HepG2 (cell line): Measurements from ENCODE around the gene MEIOB. TPM values are rescaled to one million over a fixed set of nuclear protein-coding genes. Genes with fewer than 3 reads are reported as not detected.

Experiments used
- AGO1 ChIP-seq: fragments of 200-400 bp; formaldehyde crosslinking; IDR thresholded peaks from 2 replicates; pipeline ENCODE4 v1.6.1; 2017; ENCODE audit warnings: mild to moderate bottlenecking, low read depth, low read length, moderate library complexity; ENCODE audit not compliant: poor library complexity, severe bottlenecking
- ATM ChIP-seq: fragments of 450-650 bp; IDR thresholded peaks from 2 replicates; pipeline ENCODE4 v1.7.1; 2017; ENCODE audit warnings: mild to moderate bottlenecking, borderline replicate concordance
- FOXA1 ChIP-seq, 2 experiments: fragments of 450-650 bp in 1 of 2; sonication (generic) in 1 of 2; formaldehyde crosslinking in 1 of 2; IDR thresholded peaks; 2 replicates each; pipeline versions ENCODE4 v1.4.0 to v1.6.1; 2016 to 2020; ENCODE audit warnings: missing genetic modification reagents in 1 of 2
- GZF1 ChIP-seq: sonication (generic); formaldehyde crosslinking; IDR thresholded peaks from 2 replicates; pipeline ENCODE4 v1.5.1; 2020; ENCODE audit warnings: mild to moderate bottlenecking, missing genetic modification reagents
- KAT2B ChIP-seq: fragments of 150-350 bp; IDR thresholded peaks from 2 replicates; pipeline ENCODE4 v1.6.1; 2014; ENCODE audit warnings: low read depth, low read length, borderline replicate concordance
- NKX3-1 ChIP-seq: sonication (generic); formaldehyde crosslinking; IDR thresholded peaks from 2 replicates; pipeline ENCODE4 v1.5.0; 2020; ENCODE audit warnings: missing genetic modification reagents
- ONECUT2 ChIP-seq: sonication (generic); formaldehyde crosslinking; IDR thresholded peaks from 2 replicates; pipeline ENCODE4 v1.4.0; 2020; ENCODE audit warnings: missing genetic modification reagents
- POLR2G ChIP-seq: fragments of 200-400 bp; formaldehyde crosslinking; IDR thresholded peaks from 2 replicates; pipeline ENCODE4 v1.6.1; 2018; ENCODE audit warnings: mild to moderate bottlenecking, low read depth, low read length, moderate library complexity
- SP2 ChIP-seq: sonication (generic); formaldehyde crosslinking; IDR thresholded peaks from 2 replicates; pipeline ENCODE4 v1.5.1; 2020; ENCODE audit warnings: mild to moderate bottlenecking, missing genetic modification reagents
- SP5 ChIP-seq: IDR thresholded peaks from 2 replicates; pipeline ENCODE4 v1.6.1; 2016; ENCODE audit warnings: low read depth, borderline replicate concordance
- TAF1 ChIP-seq: sonication (generic); formaldehyde crosslinking; IDR thresholded peaks from 2 replicates; pipeline ENCODE4 v1.4.0; 2020; ENCODE audit warnings: missing genetic modification reagents
- THYN1 ChIP-seq: sonication (generic); formaldehyde crosslinking; IDR thresholded peaks from 2 replicates; pipeline ENCODE4 v1.8.1; 2023; ENCODE audit warnings: low read depth, mild to moderate bottlenecking, moderate library complexity, missing genetic modification reagents, borderline replicate concordance
- ZBTB1 ChIP-seq: sonication (generic); formaldehyde crosslinking; IDR thresholded peaks from 2 replicates; pipeline ENCODE4 v1.4.0; 2020; ENCODE audit warnings: missing genetic modification reagents, borderline replicate concordance
- ZKSCAN5 ChIP-seq: sonication (generic); formaldehyde crosslinking; IDR thresholded peaks from 2 replicates; pipeline ENCODE4 v1.5.1; 2020; ENCODE audit warnings: mild to moderate bottlenecking, missing genetic modification reagents
- ZNF260 ChIP-seq: sonication (generic); formaldehyde crosslinking; IDR thresholded peaks from 2 replicates; pipeline ENCODE4 v1.4.0; 2020; ENCODE audit warnings: missing genetic modification reagents, low read depth, mild to moderate bottlenecking, borderline replicate concordance
- ZNF382 ChIP-seq: sonication (generic); formaldehyde crosslinking; IDR thresholded peaks from 2 replicates; pipeline ENCODE4 v1.5.0; 2020; ENCODE audit warnings: missing genetic modification reagents, mild to moderate bottlenecking, borderline replicate concordance
- polyA plus RNA-seq, 8 experiments: library from polyadenylated mRNA; depleted of rRNA in 3 of 8; stranded (reverse) in 7 of 8; unstranded in 1 of 8; fragments of >200 nt; fragmentation: Illumina TruSeq in 4 of 8; extraction: Trizol in 4 of 8; gene quantifications; 2 replicates each; pipeline versions ENCODE4 v1.2.1 to v1.2.3, GENCODE V29; 2011 to 2016; ENCODE audit warnings: low read depth in 4 of 8, missing spikeins in 1 of 8, mixed read lengths in 1 of 8; ENCODE audit not compliant: insufficient read depth in 1 of 8
- total RNA-seq, 5 experiments: library from RNA; depleted of rRNA; stranded (reverse); fragments of >200 nt; fragmentation: Illumina TruSeq; extraction: Trizol; gene quantifications; 2 replicates each; pipeline ENCODE4 v1.2.3, GENCODE V29; 2016; ENCODE audit warnings: low read depth in 1 of 5
- TF ChIP-seq, protein P1 (sequence below): sonication (generic); formaldehyde crosslinking; IDR thresholded peaks from 2 replicates; pipeline ENCODE4 v1.4.0; 2020; ENCODE audit warnings: missing genetic modification reagents
- TF ChIP-seq, protein P2 (sequence below): sonication (generic); formaldehyde crosslinking; IDR thresholded peaks from 2 replicates; pipeline ENCODE4 v1.8.0; 2022; ENCODE audit warnings: low read depth, missing genetic modification reagents
- TF ChIP-seq, protein P3 (sequence below): sonication (generic); formaldehyde crosslinking; IDR thresholded peaks from 2 replicates; pipeline ENCODE4 v1.8.0; 2022; ENCODE audit warnings: missing genetic modification reagents, low read depth, mild to moderate bottlenecking, borderline replicate concordance
- TF ChIP-seq, protein P4 (sequence below): sonication (generic); formaldehyde crosslinking; IDR thresholded peaks from 2 replicates; pipeline ENCODE4 v1.5.0; 2020; ENCODE audit warnings: missing genetic modification reagents, mild to moderate bottlenecking, borderline replicate concordance
- TF ChIP-seq, protein P5 (sequence below): sonication (generic); formaldehyde crosslinking; conservative IDR thresholded peaks from 2 replicates; pipeline ENCODE4 v1.4.0; 2020; ENCODE audit warnings: missing genetic modification reagents
- TF ChIP-seq, protein P6 (sequence below): sonication (generic); formaldehyde crosslinking; conservative IDR thresholded peaks from 2 replicates; pipeline ENCODE4 v1.4.0; 2020; ENCODE audit warnings: missing genetic modification reagents

The MEIOB gene
- total and polyA plus RNA-seq, 2 of the 13 experiments (the other 11 are each of a cell fraction or from before 2014, with no cell fraction given) = 0.17 TPM; not detected in 1

DNA sequence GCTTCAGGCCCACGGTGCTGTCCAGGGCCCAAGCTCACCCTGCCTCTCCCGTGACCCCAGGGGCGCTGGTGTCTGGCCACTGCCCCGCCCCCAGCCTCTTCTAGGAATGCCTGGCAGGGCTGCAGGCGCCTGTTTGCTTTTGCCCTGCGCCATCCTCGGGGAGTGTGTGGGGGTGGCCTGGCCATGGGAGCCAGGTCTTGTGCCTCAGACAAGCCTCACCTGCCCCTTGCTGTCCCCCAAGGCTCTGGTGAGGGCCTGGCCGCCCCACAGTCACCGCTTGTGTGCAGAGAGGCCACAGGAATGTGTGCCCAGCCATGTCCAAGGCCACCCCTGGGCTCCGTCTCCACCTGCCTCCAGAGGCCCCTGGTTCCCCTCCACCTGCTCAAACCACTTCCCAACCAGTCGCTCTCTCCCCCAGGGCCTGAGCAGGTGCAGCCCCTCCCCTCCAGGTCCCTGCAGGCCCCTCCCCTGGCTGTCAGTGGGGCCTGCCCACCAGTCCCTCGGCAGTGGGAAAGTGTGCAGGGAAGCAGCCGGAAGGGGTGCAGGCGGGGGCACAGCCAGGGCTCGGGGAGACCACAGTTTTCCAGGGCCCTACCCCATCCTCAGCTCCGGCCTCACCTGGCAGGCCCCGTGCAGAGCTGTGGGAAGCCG lies 77.6 kb downstream of the MEIOB start (continued):
- TF ChIP-seq, protein P1, sequence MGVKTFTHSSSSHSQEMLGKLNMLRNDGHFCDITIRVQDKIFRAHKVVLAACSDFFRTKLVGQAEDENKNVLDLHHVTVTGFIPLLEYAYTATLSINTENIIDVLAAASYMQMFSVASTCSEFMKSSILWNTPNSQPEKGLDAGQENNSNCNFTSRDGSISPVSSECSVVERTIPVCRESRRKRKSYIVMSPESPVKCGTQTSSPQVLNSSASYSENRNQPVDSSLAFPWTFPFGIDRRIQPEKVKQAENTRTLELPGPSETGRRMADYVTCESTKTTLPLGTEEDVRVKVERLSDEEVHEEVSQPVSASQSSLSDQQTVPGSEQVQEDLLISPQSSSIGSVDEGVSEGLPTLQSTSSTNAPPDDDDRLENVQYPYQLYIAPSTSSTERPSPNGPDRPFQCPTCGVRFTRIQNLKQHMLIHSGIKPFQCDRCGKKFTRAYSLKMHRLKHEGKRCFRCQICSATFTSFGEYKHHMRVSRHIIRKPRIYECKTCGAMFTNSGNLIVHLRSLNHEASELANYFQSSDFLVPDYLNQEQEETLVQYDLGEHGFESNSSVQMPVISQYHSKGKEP (CRISPR knock-in tag) = no peak
- TF ChIP-seq ATM (no peak), POLR2G (no peak; the same call in 1 of the 2 replicates), SP5 (CRISPR knock-in tag) (peak; percentile 84), TAF1 (CRISPR knock-in tag) (no peak; the same call in 1 of the 2 replicates), ZBTB1 (CRISPR knock-in tag) (no peak), NKX3-1 (CRISPR knock-in tag) (no peak), FOXA1 (IDR thresholded peaks at IDR 0.05) (no peak), FOXA1 (CRISPR knock-in tag; IDR thresholded peaks at IDR 0.05) (peak; percentile 85), SP2 (CRISPR knock-in tag) (0 out of 2 replicates have a peak, but pooled peaks have one; percentile 38), GZF1 (CRISPR knock-in tag) (no peak), AGO1 (peak; percentile 23), ZNF382 (CRISPR knock-in tag) (no peak), KAT2B (no peak), ONECUT2 (no peak), ZKSCAN5 (CRISPR knock-in tag) (no peak), ZNF260 (no peak), THYN1 (CRISPR knock-in tag) (no peak)
- TF ChIP-seq, protein P2, sequence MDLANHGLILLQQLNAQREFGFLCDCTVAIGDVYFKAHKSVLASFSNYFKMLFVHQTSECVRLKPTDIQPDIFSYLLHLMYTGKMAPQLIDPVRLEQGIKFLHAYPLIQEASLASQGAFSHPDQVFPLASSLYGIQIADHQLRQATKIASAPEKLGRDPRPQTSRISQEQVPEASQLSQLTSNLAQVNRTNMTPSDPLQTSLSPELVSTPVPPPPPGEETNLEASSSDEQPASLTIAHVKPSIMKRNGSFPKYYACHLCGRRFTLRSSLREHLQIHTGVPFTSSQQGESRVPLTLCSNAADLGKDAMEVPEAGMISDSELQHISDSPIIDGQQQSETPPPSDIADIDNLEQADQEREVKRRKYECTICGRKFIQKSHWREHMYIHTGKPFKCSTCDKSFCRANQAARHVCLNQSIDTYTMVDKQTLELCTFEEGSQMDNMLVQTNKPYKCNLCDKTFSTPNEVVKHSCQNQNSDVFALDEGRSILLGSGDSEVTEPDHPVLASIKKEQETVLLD (CRISPR knock-in tag) = no peak
- TF ChIP-seq, protein P3, sequence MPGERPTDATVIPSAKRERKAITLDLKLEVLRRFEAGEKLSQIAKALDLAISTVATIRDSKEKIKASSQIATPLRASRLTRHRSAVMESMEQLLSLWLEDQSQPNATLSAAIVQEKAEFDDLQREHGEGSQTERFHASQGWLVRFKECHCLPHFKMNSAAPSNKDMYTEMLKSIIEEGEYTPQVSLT (CRISPR knock-in tag) = no peak
- TF ChIP-seq, protein P4, sequence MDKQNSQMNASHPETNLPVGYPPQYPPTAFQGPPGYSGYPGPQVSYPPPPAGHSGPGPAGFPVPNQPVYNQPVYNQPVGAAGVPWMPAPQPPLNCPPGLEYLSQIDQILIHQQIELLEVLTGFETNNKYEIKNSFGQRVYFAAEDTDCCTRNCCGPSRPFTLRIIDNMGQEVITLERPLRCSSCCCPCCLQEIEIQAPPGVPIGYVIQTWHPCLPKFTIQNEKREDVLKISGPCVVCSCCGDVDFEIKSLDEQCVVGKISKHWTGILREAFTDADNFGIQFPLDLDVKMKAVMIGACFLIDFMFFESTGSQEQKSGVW (CRISPR knock-in tag) = no peak
- TF ChIP-seq, protein P5, sequence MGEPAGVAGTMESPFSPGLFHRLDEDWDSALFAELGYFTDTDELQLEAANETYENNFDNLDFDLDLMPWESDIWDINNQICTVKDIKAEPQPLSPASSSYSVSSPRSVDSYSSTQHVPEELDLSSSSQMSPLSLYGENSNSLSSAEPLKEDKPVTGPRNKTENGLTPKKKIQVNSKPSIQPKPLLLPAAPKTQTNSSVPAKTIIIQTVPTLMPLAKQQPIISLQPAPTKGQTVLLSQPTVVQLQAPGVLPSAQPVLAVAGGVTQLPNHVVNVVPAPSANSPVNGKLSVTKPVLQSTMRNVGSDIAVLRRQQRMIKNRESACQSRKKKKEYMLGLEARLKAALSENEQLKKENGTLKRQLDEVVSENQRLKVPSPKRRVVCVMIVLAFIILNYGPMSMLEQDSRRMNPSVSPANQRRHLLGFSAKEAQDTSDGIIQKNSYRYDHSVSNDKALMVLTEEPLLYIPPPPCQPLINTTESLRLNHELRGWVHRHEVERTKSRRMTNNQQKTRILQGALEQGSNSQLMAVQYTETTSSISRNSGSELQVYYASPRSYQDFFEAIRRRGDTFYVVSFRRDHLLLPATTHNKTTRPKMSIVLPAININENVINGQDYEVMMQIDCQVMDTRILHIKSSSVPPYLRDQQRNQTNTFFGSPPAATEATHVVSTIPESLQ = no peak
- TF ChIP-seq, protein P6, sequence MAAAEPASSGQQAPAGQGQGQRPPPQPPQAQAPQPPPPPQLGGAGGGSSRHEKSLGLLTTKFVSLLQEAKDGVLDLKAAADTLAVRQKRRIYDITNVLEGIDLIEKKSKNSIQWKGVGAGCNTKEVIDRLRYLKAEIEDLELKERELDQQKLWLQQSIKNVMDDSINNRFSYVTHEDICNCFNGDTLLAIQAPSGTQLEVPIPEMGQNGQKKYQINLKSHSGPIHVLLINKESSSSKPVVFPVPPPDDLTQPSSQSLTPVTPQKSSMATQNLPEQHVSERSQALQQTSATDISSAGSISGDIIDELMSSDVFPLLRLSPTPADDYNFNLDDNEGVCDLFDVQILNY (CRISPR knock-in tag) = no peak
